ENCODE data around the gene UTP18.

UTP18 gene

GRCh38 chr17:51335883-51336822, 75.8 kb downstream of the UTP18 start:
- DNase-seq, result no peak

GRCh38 chr17:51341457-51341856, 81.1 kb downstream of the UTP18 start:
- no peak for DNase-seq

GRCh38 chr17:51342257-51342656, 81.9 kb downstream of the UTP18 start:
- no peak for DNase-seq

- no peak for DNase-seq
Observed at GRCh38 chr17:51344532-51344931, 84.2 kb downstream of the UTP18 start.

GRCh38 chr17:51346218-51346982, 86.1 kb downstream of the UTP18 start:
- DNase-seq, result no peak

Data from right forelimb (tissue), 1 donor.